HFF-Myc (cell line): ENCODE data around the gene DHFR.

Experiments used
- DNase-seq: peaks from one replicate; pipeline ENCODE4 v3.0.0-alpha.2; 2011; ENCODE audit warnings: low read depth; ENCODE audit errors: extremely low read depth
- H3K4me3 ChIP-seq: replicated peaks from 2 replicates; pipeline ENCODE4 v1.5.1; 2011; ENCODE audit warnings: low read depth, mild to moderate bottlenecking, control low read depth, low read length
- CTCF ChIP-seq: IDR thresholded peaks from 2 replicates; pipeline ENCODE4 v1.5.1; 2012; ENCODE audit warnings: mild to moderate bottlenecking, low read depth, low read length, control low read depth; ENCODE audit errors: missing control alignments

Gene DHFR

GRCh38 chr5:80654391-80655230, at the start of gene DHFR, which contains the start of gene MSH3:
Gene DHFR (minus strand): TSS chr5:80654983. CDS start chr5:80654489, 494 bp downstream.
Gene MSH3 (plus strand): TSS chr5:80654652. CDS start chr5:80654728, 76 bp downstream.
- DNase-seq, result peak; percentile 61
- peak within 1 kb of the TSS; percentile 80 for H3K4me3 ChIP-seq
- no peak for TF ChIP-seq CTCF

DNA sequence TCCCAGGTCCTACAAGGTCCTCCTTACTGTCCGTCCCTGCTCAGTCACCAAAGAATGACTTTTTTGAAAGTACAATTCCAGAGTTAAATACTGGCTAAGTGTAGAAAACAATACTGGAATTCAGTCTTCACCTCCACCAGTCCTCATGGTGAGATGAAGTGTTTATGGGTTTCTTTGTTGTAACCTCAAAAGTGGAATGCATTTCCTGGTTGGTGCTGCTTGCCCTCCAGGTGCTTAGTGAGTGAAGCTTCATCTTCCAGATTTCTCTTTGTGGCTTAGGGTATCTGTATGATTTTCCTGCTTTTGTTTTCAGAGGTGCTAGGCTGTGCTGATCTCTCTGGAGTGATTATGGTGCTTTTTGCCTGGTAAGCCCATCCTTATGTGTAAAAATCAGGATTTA, 49.4 kb upstream of the DHFR start:
- TF ChIP-seq CTCF, result no peak
- no peak overlapping the region for H3K4me3 ChIP-seq
- DNase-seq, result no peak

DNA sequence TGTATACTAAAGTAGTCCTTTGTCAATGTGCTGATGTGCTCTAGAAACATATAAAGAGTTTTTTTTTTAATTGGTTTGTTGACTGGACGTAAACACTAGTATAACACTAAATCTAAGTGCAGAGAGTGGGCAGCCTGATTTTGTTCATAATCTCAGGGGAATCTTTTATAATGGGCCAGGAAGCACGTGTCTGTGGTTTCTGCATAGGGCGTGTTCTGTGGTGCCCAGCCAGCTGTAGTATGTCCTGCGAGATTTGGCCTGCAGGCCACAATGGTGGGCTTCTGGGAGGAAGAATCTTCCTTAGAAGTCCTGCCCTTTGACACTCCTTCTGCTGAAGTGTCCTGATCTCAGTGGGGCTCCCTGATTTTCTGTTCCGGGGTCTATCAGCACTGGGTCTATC, 49.0 kb upstream of the DHFR start:
- TF ChIP-seq CTCF, result no peak
- no peak overlapping the region for H3K4me3 ChIP-seq
- no peak for DNase-seq

DNA sequence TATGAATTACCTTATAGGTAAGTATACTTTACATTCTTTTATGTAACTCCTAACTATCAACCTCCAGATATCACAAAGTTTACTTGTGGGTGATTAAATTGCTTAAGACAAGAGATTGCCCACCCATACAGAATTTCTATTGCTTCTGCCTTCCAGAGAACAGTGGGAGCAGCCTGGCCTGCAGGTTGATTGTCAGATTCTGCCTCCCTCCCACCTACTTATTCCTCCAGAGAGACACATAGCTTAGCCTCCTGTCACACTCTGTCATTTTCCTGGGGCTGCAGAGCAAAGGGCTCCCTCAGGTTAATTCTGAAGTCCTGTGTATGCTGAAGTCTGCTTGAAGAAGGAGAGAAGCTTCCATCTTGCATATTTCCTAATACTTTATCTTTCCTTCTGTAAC, 48.5 kb upstream of the DHFR start:
- H3K4me3 ChIP-seq, result no peak overlapping the region
- no peak for TF ChIP-seq CTCF
- no peak for DNase-seq

DNA sequence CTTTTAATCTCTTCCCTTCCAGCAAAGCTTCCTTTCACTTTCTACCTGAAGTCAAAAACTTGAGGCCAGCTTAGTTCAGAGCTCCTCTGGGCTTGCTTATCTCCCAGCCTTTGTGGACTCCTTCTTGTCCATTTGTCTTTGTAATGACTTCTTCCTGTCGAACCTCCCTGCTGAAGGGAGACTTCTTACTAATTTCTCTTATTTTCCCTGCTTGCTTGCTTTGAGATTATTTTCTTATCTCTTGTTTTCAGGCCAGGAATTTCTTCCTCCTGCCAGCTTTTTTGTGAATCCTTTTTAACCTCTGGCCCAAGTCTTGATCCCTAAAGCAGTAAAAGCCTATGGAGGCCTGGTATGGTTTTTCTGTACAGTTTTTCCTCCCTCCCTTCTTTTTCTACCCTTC, 46.8 kb upstream of the DHFR start:
- H3K4me3 ChIP-seq, result no peak overlapping the region
- no peak for DNase-seq
- TF ChIP-seq CTCF, result no peak

- no peak overlapping the region for H3K4me3 ChIP-seq
- no peak for TF ChIP-seq CTCF
- no peak for DNase-seq
These were observed 43.6 kb upstream of the DHFR start for GRCh38 chr5:80698369-80698768.

GRCh38 chr5:80697100-80697499, 42.3 kb upstream of the DHFR start:
- no peak for DNase-seq
- TF ChIP-seq CTCF, result no peak

More at GRCh38 chr5:80697100-80697499, 42.3 kb upstream of the DHFR start:
- H3K4me3 ChIP-seq, result no peak overlapping the region
